Raji (cell line): ENCODE data around the gene SH3D19.

Source experiments
- POLR2A ChIP-seq: IDR thresholded peaks from 2 replicates; pipeline ENCODE4 v1.6.1; 2011; ENCODE audit warnings: low read depth, low read length, control low read depth; ENCODE audit not compliant: insufficient read depth

SH3D19 gene

DNA sequence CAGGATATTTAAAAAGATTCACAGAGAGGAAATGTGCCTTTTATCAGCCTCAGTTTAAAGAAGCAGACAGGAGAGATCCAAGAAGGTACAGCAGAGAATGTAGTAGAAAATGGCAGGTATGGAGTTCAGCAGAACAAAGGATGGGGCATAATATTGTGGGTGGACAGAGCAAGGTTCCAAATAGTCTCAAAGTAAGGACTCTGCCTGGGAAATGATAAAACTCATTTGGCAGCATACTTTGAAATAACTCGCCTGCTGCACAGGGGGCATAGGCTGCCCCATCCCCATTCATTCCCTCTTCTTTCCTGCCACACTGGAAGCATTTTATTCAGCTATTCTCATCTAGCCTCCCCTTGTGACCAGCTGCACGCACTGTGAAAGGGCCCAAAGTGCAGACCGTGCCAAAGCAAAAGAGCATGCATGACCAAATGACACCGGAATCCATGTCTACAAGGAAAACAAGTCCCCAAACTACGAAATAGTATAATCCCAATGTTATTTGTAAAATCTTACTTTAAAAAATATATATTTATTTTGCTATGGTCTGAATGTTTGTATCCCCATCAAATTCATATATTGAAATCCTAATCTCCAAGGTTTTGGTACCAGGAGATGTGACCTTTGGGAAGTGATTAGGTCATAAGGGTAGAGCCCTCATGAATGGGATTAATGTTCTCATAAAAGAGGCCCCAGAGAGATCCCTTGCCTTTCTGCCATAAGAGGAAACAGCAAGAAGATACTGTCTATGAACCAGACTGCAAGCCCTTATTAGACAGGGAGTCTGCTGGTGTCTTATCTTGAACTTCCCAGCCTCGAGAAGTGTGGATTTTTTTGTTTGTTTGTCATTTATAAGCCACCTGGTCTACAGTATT is 125.8 kb downstream of the SH3D19 start:
- TF ChIP-seq POLR2A: no peak

DNA sequence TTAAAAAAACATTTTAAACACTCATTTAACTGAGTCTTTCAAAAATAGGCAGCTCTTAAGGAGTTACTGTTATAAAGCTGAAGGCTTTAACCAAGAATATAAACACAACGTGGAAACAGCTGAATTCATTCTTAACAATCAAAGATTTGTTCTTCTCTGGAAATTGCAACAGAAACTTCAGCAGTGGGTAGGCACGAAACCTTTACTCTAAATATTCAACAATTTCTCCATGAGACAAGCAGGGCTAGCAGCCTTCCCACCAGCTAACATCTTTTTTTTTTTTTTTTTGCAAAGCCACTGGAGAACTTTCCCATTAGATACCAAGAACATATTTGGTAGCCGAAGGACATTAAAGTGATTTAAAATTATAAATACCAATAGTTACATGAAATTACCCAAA is 126.7 kb downstream of the SH3D19 start:
- TF ChIP-seq POLR2A: no peak

GRCh38 chr4:151197247-151197646 is 128.2 kb downstream of the SH3D19 start:
- no peak for TF ChIP-seq POLR2A

DNA sequence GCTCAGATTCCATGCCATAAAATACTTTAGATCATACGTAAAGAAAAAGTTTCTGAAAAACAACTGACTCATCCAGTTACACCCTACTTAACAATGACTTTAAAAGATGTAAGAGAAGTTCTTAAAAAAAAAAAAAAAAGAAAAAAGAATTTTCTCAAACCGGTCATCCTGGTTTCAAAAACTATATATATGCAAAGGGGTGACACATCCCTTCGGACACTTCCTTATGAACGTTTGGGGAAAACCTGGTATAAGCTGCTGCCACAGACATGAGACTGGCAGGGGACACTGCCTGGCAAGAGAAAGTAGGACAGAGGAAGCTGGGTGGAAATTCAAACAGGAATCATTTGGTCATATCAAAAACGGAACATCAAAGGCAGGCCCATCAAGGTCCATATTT is 129.6 kb downstream of the SH3D19 start:
- TF ChIP-seq POLR2A: no peak

GRCh38 chr4:151193414-151193813 is 132.0 kb downstream of the SH3D19 start:
- no peak for TF ChIP-seq POLR2A

- no peak for TF ChIP-seq POLR2A
Measured at GRCh38 chr4:151192556-151193235, 132.7 kb downstream of the SH3D19 start.

GRCh38 chr4:151184523-151185458 is 140.6 kb downstream of the SH3D19 start:
- TF ChIP-seq POLR2A: no peak

DNA sequence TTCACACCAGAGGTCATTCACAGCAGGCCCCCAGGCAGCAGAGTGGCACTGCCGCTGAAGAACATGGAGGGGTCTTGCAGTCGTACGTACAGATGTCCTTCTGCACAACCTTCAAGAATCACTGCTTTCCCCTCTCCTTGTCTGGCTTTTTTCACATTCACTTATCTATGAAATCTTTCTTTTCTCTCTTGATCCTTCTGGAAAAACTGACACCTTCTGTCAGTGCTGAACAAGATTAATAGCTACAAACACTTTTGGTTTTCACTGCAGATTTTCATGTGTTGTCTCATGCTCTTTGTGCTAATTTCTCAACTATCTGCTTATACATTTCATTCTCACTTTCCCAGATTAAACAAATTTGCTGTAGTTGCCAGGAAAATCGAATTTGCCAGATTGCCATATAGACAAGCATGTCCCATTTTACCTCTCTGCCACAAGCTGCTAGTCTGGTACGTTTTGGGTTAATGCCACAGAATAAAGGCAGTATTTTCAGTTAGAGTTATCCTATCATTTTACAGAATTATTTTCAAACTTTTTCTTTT is 142.9 kb downstream of the SH3D19 start:
- TF ChIP-seq POLR2A: no peak

- TF ChIP-seq POLR2A: no peak
Measured at GRCh38 chr4:151176685-151177084, 148.7 kb downstream of the SH3D19 start.

DNA sequence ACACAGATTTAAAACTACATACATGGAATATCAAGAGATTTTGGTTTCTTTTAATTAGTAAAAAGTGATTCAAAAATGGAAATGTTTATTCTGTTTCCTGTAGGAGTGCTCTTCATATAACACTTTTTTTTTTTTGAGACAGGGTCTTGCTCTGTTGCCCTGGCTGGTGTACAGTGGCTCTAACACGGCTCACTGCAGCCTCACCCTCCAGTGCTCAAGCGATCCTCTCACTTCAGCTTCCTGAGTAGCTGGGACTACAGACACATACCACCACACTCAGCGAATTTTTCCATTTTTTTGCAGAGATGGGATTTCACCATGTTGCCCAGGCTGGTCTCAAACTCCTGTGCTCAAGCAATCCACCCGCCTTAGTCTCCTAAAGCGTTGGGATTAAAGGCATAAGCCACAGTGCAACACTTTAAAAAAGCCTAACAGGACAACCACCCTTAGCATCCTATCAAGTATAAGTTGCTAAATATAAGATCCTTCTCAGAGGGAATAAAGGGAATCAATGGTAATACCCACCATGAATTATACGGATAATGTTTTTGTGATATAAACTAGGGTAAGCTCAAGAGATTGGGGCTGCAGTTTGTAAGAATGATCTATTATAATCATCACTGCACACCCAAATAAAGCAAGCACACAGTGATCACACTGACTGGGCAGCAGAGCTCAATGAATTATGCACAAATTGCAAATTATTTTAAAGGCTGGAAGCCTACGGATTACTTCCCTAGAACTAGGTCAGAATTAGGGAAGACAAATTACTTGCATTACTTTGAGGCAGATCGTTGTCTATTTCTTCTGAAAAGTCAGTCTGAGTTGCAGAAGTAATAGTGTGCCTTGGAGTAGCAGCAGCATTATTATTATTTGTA is 149.4 kb downstream of the SH3D19 start:
- TF ChIP-seq POLR2A: no peak

GRCh38 chr4:151175233-151175632 is 150.2 kb downstream of the SH3D19 start:
- no peak for TF ChIP-seq POLR2A

- no peak for TF ChIP-seq POLR2A
Measured at GRCh38 chr4:151174784-151175183, 150.6 kb downstream of the SH3D19 start.

DNA sequence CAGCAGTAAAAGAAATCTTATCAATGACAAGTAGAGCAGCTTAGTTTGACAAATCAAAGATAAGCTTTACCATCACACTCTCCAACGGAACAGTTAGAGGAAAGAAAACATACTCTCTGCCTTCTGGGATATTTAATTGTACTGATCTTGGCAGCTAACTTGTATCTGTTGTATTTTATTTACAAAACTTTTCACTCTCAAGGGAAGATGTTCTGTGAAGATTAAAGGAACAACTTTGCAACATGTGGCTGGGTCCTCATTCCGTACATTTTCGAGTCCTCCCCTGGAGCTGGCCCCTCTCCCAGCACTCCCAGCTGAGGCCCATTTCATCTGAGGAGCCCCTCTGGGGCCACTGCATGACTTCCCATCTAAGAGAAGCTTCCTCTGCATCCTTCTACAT is 151.5 kb downstream of the SH3D19 start:
- no peak for TF ChIP-seq POLR2A

DNA sequence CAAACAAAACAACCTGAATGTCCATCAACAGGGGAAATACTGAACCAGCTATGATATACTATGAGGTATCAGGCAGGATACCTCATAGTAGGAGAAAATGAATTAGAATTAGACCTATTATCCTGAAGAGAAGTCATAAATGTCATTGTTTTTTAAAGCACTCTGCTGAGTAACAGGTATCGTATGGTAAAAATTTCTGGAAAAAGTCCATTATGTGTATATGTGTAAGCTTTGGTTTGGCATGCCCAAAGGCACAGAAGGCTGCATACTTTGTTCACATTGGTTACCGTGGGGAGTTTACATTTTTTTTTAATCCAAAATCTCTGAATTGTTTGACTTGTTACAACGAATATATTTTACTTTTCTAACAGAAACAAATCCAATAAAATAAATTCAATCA is 155.5 kb downstream of the SH3D19 start:
- no peak for TF ChIP-seq POLR2A

- TF ChIP-seq POLR2A: no peak
Measured at GRCh38 chr4:151169223-151169622, 156.2 kb downstream of the SH3D19 start.

- no peak for TF ChIP-seq POLR2A
Measured at GRCh38 chr4:151167561-151167960, 157.8 kb downstream of the SH3D19 start.
